ENCODE results near the gene GPR137.

The GPR137 gene

GRCh38 chr11:64287676-64288352 lies 2.2 kb downstream of the GPR137 start:
- DNase-seq, result no peak

- DNase-seq, result no peak
Observed at GRCh38 chr11:64288353-64288750, 2.7 kb downstream of the GPR137 start.

GRCh38 chr11:64289002-64289564 lies 3.4 kb downstream of the GPR137 start:
- no peak for DNase-seq

GRCh38 chr11:64290352-64291261 lies 5.0 kb downstream of the GPR137 start:
- DNase-seq, result no peak

GRCh38 chr11:64291262-64291751 lies 5.7 kb downstream of the GPR137 start, which contains the start of gene KCNK4:
Gene KCNK4 (plus strand): TSS chr11:64291302. CDS start chr11:64293019, 1,717 bp downstream.
- DNase-seq, result no peak

GRCh38 chr11:64291752-64292459 lies 6.3 kb downstream of the GPR137 start:
- no peak for DNase-seq

- DNase-seq, result no peak
Observed at GRCh38 chr11:64292460-64293254, 7.0 kb downstream of the GPR137 start.

- no peak for DNase-seq
Observed at GRCh38 chr11:64294774-64295173, 9.1 kb downstream of the GPR137 start.

GRCh38 chr11:64295760-64296159 lies 10.1 kb downstream of the GPR137 start:
- DNase-seq, result no peak

GRCh38 chr11:64296236-64296635 lies 10.6 kb downstream of the GPR137 start:
- no peak for DNase-seq

- no peak for DNase-seq
Observed at GRCh38 chr11:64296830-64297698, 11.4 kb downstream of the GPR137 start.

- DNase-seq, result no peak
Observed at GRCh38 chr11:64297699-64298358, 12.2 kb downstream of the GPR137 start.

GRCh38 chr11:64298966-64299846 lies 13.6 kb downstream of the GPR137 start:
- DNase-seq, result no peak

- no peak for DNase-seq
Observed at GRCh38 chr11:64299847-64300648, 14.4 kb downstream of the GPR137 start, which contains the start of gene CATSPERZ. Gene CATSPERZ (plus strand): TSS chr11:64300358. CDS start chr11:64300411, 53 bp downstream.

- no peak for DNase-seq
Observed at GRCh38 chr11:64303109-64304031, 17.7 kb downstream of the GPR137 start.

- no peak for DNase-seq
Observed at GRCh38 chr11:64304032-64304315, 18.3 kb downstream of the GPR137 start.

- DNase-seq, result peak; percentile 93
Observed at GRCh38 chr11:64304316-64305072, 18.8 kb downstream of the GPR137 start.
